BLaER1 treated with 17β-estradiol and CSF1 and Interleukin-3, amounts not matched to agents 10 nM and 100 nM (cell line): ENCODE results near the gene CTDSPL.

Source experiments
- H3K27ac ChIP-seq, 11 experiments: shearing (Covaris generic); formaldehyde crosslinking; 2 replicates each; pipeline ENCODE4 v1.8.1; 2022
- H3K27me3 ChIP-seq, 11 experiments: shearing (Covaris generic); formaldehyde crosslinking; 2 replicates each; pipeline ENCODE4 v1.8.1; 2022
- H3K36me3 ChIP-seq, 11 experiments: shearing (Covaris generic); formaldehyde crosslinking; 2 replicates each; pipeline ENCODE4 v1.8.1; 2022
- H3K4me1 ChIP-seq, 10 experiments: shearing (Covaris generic); formaldehyde crosslinking; 2 replicates each; pipeline ENCODE4 v1.8.1; 2022
- H3K4me2 ChIP-seq, 11 experiments: shearing (Covaris generic); formaldehyde crosslinking; 2 replicates each; pipeline ENCODE4 v1.8.1; 2022
- H3K4me3 ChIP-seq, 10 experiments: shearing (Covaris generic); formaldehyde crosslinking; 2 replicates each; pipeline ENCODE4 v1.8.1; 2022
- H3K9ac ChIP-seq, 11 experiments: shearing (Covaris generic); formaldehyde crosslinking; 2 replicates each; pipeline ENCODE4 v1.8.1; 2022
- H3K9me3 ChIP-seq, 11 experiments: shearing (Covaris generic); formaldehyde crosslinking; replicated peaks in 1 of 11; 2 replicates each; pipeline ENCODE4 v1.8.1; 2022
- H4K20me1 ChIP-seq, 11 experiments: shearing (Covaris generic); formaldehyde crosslinking; 2 replicates each; pipeline ENCODE4 v1.8.1; 2022
- Cebpa-rat ChIP-seq, 11 experiments: shearing (Covaris generic); IDR thresholded peaks; 2 replicates each; pipeline ENCODE4 v1.8.1; 2022

The CTDSPL gene

GRCh38 chr3:37890522-37890921 lies 28.8 kb downstream of the CTDSPL start:
- Histone ChIP-seq H3K36me3 (no peaks in the 10 kb centered on the region), H3K4me3 (no peak overlapping the region), H4K20me1 (no peaks in the 10 kb centered on the region), H3K27ac (no peak overlapping the region), H3K9me3 (peaks cover 0 to 6% (median 3%) of the 10 kb centered on the region in 11 experiments; a peak in 5 of 22 replicates), H3K9ac (no peak overlapping the region), H3K4me1 (peaks cover 19 to 47% (median 30%) of the 10 kb centered on the region in 10 experiments), H3K27me3 (no peaks in the 10 kb centered on the region), H3K4me2 (peak overlapping the region; percentile 13 to 57 (median 31); a peak in 19 of 22 replicates)
- TF ChIP-seq Cebpa-rat (IDR thresholded peaks at IDR 0.05): no peak

DNA sequence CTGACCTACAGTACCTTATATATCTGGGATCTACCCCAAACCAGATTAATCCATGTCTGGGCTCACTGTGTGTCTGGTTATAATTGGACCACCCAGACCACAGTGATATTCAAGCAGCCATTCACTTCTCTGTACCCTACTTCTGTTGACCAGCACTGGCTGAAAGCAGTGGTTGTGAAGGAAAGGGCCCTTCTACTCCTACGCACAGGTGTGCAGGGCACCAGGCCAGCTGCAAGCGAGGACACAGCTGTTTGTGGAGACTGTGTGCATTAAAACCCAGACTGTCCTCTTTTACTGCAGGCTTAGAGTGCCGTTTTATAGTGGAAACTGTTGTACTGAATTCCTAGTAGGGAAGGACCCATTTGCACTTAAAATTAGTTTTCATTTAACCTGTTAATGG lies 29.5 kb downstream of the CTDSPL start:
- Histone ChIP-seq H3K27ac (no peak overlapping the region), H4K20me1 (no peaks in the 10 kb centered on the region), H3K4me1 (peaks cover 18 to 40% (median 28%) of the 10 kb centered on the region in 10 experiments), H3K27me3 (no peaks in the 10 kb centered on the region), H3K9ac (no peak overlapping the region), H3K9me3 (peaks cover 0 to 6% (median 3%) of the 10 kb centered on the region in 11 experiments; a peak in 5 of 22 replicates), H3K4me2 (peak overlapping the region; percentile 13 to 57 (median 31); a peak in 17 of 22 replicates), H3K36me3 (no peaks in the 10 kb centered on the region), H3K4me3 (no peak overlapping the region)
- no peak for TF ChIP-seq Cebpa-rat (IDR thresholded peaks at IDR 0.05)

GRCh38 chr3:37892927-37893600 lies 31.4 kb downstream of the CTDSPL start:
- H3K4me2 ChIP-seq: peak overlapping the region; percentile 19 to 67 (median 44); a peak in 19 of 22 replicates
- no peaks in the 10 kb centered on the region for H4K20me1 ChIP-seq
- H3K9me3 ChIP-seq: peaks cover 0 to 6% (median 3%) of the 10 kb centered on the region in 11 experiments; a peak in 5 of 22 replicates
- no peak overlapping the region; a peak in 1 of 22 replicates for H3K27ac ChIP-seq
- peaks cover 18 to 40% (median 28%) of the 10 kb centered on the region in 10 experiments for H3K4me1 ChIP-seq
- no peak for TF ChIP-seq Cebpa-rat (IDR thresholded peaks at IDR 0.05)
- H3K36me3 ChIP-seq: no peaks in the 10 kb centered on the region
- no peaks in the 10 kb centered on the region for H3K27me3 ChIP-seq
- no peak overlapping the region for H3K9ac ChIP-seq
- H3K4me3 ChIP-seq: no peak overlapping the region

GRCh38 chr3:37896827-37897226 lies 35.1 kb downstream of the CTDSPL start:
- H3K4me2 ChIP-seq: no peak overlapping the region
- H3K9me3 ChIP-seq: peaks cover 0 to 6% (median 3%) of the 10 kb centered on the region in 11 experiments; a peak in 5 of 22 replicates

DNA sequence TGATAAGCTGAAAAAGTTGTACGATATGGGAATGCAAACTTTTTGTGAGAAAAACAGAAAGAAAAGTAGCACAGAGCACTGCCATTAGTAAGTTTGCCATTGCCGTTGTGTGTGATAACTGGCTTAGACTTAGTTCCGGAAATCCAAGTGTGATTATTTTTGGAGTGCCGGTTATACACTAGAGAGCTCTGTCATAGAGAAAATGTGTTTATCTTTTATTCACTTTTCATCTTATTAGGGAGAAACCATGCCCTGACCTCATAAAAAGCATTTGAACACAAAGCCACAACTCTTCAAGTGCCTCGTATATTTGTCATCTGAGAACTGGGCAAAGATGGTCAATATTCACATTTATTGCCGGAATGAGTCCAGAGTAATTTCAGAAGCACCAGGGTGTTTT lies 36.1 kb downstream of the CTDSPL start:
- Histone ChIP-seq H3K4me3 (no peak overlapping the region), H3K36me3 (no peaks in the 10 kb centered on the region), H4K20me1 (no peaks in the 10 kb centered on the region), H3K4me1 (peaks cover 5 to 23% (median 15%) of the 10 kb centered on the region in 10 experiments), H3K9ac (no peak overlapping the region), H3K9me3 (peaks cover 0 to 6% (median 3%) of the 10 kb centered on the region in 11 experiments; a peak in 5 of 22 replicates), H3K27me3 (no peaks in the 10 kb centered on the region), H3K4me2 (no peak overlapping the region), H3K27ac (no peak overlapping the region)
- no peak for TF ChIP-seq Cebpa-rat (IDR thresholded peaks at IDR 0.05)

More at GRCh38 chr3:37896827-37897226, 35.1 kb downstream of the CTDSPL start:
- H3K27me3 ChIP-seq: no peaks in the 10 kb centered on the region
- no peaks in the 10 kb centered on the region for H4K20me1 ChIP-seq
- H3K4me1 ChIP-seq: peaks cover 9 to 18% (median 14%) of the 10 kb centered on the region in 10 experiments
- no peak overlapping the region for H3K27ac ChIP-seq
- TF ChIP-seq Cebpa-rat (IDR thresholded peaks at IDR 0.05): no peak
- no peaks in the 10 kb centered on the region for H3K36me3 ChIP-seq
- no peak overlapping the region for H3K9ac ChIP-seq
- H3K4me3 ChIP-seq: no peak overlapping the region

DNA sequence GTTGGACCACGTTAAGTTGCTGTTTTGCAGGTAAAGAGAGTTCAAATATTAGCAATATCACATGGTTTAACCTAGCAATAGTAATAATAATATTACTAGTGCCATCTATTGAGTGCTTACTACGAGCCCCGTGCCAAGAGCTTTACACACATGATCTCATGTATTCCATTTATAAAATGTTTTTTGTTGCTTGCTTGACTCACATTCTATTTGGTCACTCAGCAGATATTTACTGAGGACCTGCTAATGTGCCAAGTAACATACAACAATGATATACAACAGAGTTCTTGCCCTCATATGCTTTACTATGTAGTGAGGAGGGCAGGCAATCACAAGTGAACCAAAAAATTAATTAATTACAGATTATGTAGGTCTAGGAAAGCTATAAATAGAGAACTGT lies 36.7 kb downstream of the CTDSPL start:
- Histone ChIP-seq H3K27me3 (no peaks in the 10 kb centered on the region), H3K9me3 (peaks cover 0 to 6% (median 3%) of the 10 kb centered on the region in 11 experiments; a peak in 5 of 22 replicates), H3K4me1 (peaks cover 0 to 22% (median 12%) of the 10 kb centered on the region in 10 experiments; a peak in 13 of 20 replicates), H3K4me3 (no peak overlapping the region), H4K20me1 (no peaks in the 10 kb centered on the region), H3K27ac (no peak overlapping the region), H3K9ac (no peak overlapping the region), H3K36me3 (no peaks in the 10 kb centered on the region), H3K4me2 (no peak overlapping the region)
- no peak for TF ChIP-seq Cebpa-rat (IDR thresholded peaks at IDR 0.05)

- no peak overlapping the region for H3K9ac ChIP-seq
- no peaks in the 10 kb centered on the region for H4K20me1 ChIP-seq
- peaks cover 0 to 4% (median under 1%) of the 10 kb centered on the region in 11 experiments; a peak in 5 of 22 replicates for H3K9me3 ChIP-seq
- H3K4me3 ChIP-seq: no peak overlapping the region
- H3K27ac ChIP-seq: no peak overlapping the region
- H3K27me3 ChIP-seq: no peaks in the 10 kb centered on the region
- H3K4me2 ChIP-seq: no peak overlapping the region
- H3K4me1 ChIP-seq: peaks cover 0 to 22% (median 12%) of the 10 kb centered on the region in 10 experiments; a peak in 12 of 20 replicates
- TF ChIP-seq Cebpa-rat (IDR thresholded peaks at IDR 0.05): no peak
- H3K36me3 ChIP-seq: no peaks in the 10 kb centered on the region
Measured at GRCh38 chr3:37899101-37899707, 37.5 kb downstream of the CTDSPL start.

DNA sequence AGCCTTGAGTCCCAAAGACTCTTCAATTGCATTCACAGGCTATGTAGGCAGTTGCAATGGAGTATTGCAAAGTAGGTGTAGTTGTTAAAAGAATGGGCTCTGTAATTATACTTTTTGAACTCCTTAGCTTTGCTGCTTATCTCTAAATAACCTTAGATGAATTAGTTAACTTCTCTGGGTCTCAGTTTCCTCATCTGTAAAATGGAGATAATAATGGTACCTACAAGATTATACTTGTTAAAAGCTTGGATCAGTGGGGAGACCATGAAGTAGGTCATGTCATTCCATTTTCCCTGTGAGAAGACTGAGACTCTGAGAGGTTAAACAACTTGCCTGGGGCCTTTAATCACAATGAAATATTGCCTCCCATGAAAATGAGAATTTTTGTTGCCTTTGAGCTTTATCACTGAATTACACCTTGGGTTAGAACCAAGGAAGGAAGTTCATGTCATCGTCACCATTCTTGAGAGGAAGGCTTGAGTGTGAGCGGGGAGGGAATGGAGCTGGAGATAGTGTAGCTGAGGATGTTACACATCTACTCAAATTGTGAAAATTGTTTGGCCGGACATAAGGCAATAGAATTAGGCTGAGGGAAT lies 38.1 kb downstream of the CTDSPL start:
- Histone ChIP-seq H3K36me3 (no peaks in the 10 kb centered on the region), H3K9ac (no peak overlapping the region), H3K27me3 (no peaks in the 10 kb centered on the region), H3K9me3 (no peaks in the 10 kb centered on the region; a peak in 2 of 22 replicates), H3K4me3 (no peak overlapping the region), H3K4me1 (peaks cover 0 to 25% (median 12%) of the 10 kb centered on the region in 10 experiments; a peak in 12 of 20 replicates), H3K4me2 (no peak overlapping the region), H4K20me1 (no peaks in the 10 kb centered on the region), H3K27ac (no peak overlapping the region)
- TF ChIP-seq Cebpa-rat (IDR thresholded peaks at IDR 0.05): no peak

- H3K4me1 ChIP-seq: peaks cover 15 to 45% (median 29%) of the 10 kb centered on the region in 10 experiments
- H4K20me1 ChIP-seq: peaks cover 0 to 5% (median 0%) of the 10 kb centered on the region in 11 experiments; a peak in 1 of 22 replicates
- H3K4me2 ChIP-seq: peak overlapping the region in 3 of 11 experiments; percentile 40 to 64 (median 43); a peak in 4 of 22 replicates
- H3K4me3 ChIP-seq: no peak overlapping the region
- no peak overlapping the region for H3K9ac ChIP-seq
- H3K36me3 ChIP-seq: no peaks in the 10 kb centered on the region
- TF ChIP-seq Cebpa-rat (IDR thresholded peaks at IDR 0.05): no peak
- H3K9me3 ChIP-seq: no peaks in the 10 kb centered on the region
- no peaks in the 10 kb centered on the region for H3K27me3 ChIP-seq
- H3K27ac ChIP-seq: no peak overlapping the region
Measured at GRCh38 chr3:37901721-37902120, 40.0 kb downstream of the CTDSPL start.
